Smooth muscle cell of bladder (primary cell): Measurements from ENCODE around the gene MYRF. TPM values are rescaled to one million over a fixed set of nuclear protein-coding genes. Genes with fewer than 3 reads are reported as not detected.

Experiments used
- total RNA-seq: library from RNA; depleted of rRNA; stranded (reverse); fragments of >200 nt; gene quantifications from 2 replicates; pipeline ENCODE4 v1.2.3, GENCODE V29; 2014

Gene MYRF
- under 0.01 and 0.65 TPM in 2 replicates for total RNA-seq

GRCh38 chr11:61752117-61752924 lies at the start of gene MYRF:
Gene MYRF, plus strand, starts transcription at chr11:61752636. Its CDS starts 109 bp downstream, at chr11:61752745.

DNA sequence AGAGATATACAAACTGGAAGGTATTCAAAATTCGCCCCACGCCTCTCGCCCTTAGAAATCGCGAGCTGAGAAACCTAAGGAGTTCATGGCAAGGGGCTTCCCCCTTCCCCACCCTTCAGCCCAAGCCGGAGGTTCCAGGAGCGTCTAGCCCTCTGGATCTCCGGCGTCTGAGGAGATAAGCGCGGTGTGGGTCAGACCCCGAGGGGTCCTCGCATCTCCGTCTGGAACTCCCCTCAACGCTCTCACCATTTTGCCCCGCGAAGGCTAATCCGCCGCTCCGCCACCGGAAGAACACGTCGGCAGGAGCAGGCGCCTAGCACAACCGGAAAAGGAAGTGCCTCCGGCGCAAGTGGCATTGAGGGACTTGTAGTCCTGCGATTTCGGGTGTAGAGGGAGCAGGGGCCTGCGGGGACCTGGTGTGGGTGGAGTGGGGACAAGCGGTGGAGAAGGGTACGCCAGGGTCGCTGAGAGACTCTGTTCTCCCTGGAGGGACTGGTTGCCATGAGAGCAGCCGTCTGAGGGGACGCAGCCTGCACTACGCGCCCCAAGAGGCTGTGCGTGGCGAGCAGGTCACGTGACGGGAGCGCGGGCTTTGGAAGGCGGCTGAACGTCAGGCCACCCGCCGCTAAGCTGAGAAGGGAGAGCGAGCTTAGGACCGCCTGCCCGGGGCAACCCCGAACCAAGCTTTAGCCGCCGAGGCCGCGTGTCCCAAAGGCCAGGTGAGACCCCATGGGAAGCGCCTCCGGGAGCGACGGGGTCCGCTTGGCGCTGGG lies 40.1 kb downstream of the MYRF start, which contains the start of the genes FEN1 and TMEM258:
TSS of gene FEN1 (plus strand) at position 602 of the 773 bp plus-strand sequence. CDS start 2,451 bp downstream, outside the sequence.
TSS of gene TMEM258 (minus strand) at position 290 of the 773 bp plus-strand sequence. CDS start at position 249, 41 bp downstream.

DNA sequence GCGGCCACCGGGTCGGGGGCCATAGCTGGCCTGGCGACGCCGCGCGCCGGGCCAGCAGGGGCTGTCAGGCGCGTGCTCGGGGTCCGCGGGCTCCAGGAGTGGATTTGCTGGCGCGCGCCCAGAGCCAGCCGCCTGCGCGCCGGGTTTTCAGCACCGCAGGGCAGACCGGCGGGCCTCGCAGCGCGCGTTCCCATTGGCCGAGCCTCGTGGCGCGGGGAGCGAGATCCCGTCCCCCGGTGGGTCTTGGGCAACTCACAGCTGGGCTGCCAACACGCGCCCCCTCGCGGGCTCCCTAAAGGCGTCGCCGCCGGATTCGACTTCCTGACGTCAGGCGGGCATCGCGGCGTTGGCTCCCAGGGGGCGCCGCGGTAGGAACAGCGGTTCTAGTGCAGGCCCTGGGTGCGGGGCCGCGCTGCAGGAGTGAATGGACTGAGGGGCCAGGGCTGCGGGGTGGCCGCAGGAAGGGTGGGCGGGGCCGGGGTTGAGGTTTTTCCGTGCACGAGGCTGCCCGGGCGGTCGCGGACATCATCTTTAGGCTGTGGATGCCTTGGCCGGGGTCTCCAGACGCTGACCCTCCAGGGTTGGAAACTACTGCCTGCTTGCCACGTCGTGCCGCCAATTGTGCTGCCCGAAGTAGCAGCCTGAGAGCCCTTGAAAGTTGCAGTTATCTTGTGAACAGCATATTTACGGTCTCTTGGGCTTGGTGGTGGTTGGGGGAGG lies 64.5 kb downstream of the MYRF start, which contains the start of gene FADS1:
TSS of gene FADS1 (minus strand) at position 268 of the 720 bp plus-strand sequence. CDS start at position 194, 74 bp downstream.

DNA sequence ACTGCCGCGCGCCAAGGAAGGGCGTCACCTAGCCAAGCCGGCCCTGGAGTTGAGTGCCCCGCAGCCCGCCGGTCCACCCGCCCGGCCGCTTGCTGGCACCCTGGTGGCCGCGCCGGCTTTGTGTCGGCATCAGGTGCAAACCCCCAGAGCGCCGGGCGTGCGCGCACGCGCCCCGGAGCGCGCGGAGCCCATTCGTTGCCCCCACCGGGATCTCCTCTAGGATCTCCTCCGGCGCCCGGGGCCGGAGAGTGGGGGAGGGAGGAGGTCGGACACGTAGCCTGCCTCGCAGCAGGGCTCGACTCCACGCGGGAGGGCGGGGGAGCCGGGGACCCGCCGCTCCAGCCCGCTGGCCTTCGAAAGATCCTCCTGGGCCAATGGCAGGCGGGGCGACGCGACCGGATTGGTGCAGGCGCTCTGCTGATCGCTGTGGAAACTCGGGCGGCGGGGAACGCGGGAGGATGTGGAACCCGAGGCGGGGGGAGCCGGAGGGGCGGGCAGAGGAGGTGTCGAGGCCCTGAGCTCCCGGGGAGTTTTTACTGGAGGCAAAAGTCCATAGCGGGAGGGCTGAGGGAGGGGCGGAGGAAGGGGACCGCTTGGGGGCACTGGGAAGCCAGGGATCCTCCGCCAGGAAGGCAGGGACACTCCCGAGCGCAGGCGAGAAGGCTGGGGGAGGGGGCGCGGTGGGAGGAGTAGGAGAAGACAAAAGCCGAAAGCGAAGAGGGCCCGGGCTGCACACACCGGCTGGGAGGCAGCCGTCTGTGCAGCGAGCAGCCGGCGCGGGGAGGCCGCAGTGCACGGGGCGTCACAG lies 75.3 kb downstream of the MYRF start, which contains the start of gene FADS2:
TSS of gene FADS2 (plus strand) at position 730 of the 808 bp plus-strand sequence. CDS start 91 bp downstream, outside the sequence.

Other genes starting within 250 kb of the MYRF start
- gene LRRC10B, start 243.9 kb upstream of the MYRF start, total RNA-seq, result not detected in 2 replicates
- gene SYT7, start 171.6 kb upstream of the MYRF start, total RNA-seq, result 0.74 and 1.4 TPM in 2 replicates
- 1.3 and 1.8 TPM in 2 replicates for gene DAGLA, start 72.2 kb upstream of the MYRF start, total RNA-seq
- 174 and 185 TPM in 2 replicates for gene TMEM258, start 40.0 kb downstream of the MYRF start, total RNA-seq
- gene FEN1, start 40.3 kb downstream of the MYRF start, total RNA-seq, result 4.4 and 6.0 TPM in 2 replicates
- 154 and 160 TPM in 2 replicates for gene FADS1, start 64.4 kb downstream of the MYRF start, total RNA-seq
- 319 and 396 TPM in 2 replicates for gene FADS2, start 75.7 kb downstream of the MYRF start, total RNA-seq
- gene FADS3, start 138.9 kb downstream of the MYRF start, total RNA-seq, result 74.4 and 103 TPM in 2 replicates
- 4.3 and 5.9 TPM in 2 replicates for gene RAB3IL1, start 164.9 kb downstream of the MYRF start, total RNA-seq
- 5.5 and 7.3 TPM in 2 replicates for gene BEST1, start 197.7 kb downstream of the MYRF start, total RNA-seq
- 1,182 and 1,905 TPM in 2 replicates for gene FTH1, start 215.0 kb downstream of the MYRF start, total RNA-seq